A549 (cell line): ENCODE data around the gene PGBD5. TPM values are rescaled to one million over a fixed set of nuclear protein-coding genes. Genes with fewer than 3 reads are reported as not detected.

ENCODE experiments used
- ATAC-seq, 2 experiments: fragments of 200-7000 bp in 1 of 2; fragments of >200 bp in 1 of 2; cut with Nextera tagmentation in 1 of 2; cut with Tn5 transposase in 1 of 2; 3 replicates each; pipeline versions ENCODE4 v1.8.0 to v1.9.1; 2018 to 2020; ENCODE audit warnings: mild to moderate bottlenecking in 1 of 2, moderate library complexity in 1 of 2
- CTCF ChIA-PET: fragments of 300-600 bp; sonication (Branson Sonifier 250); formaldehyde crosslinking; extraction: SDS; loops from one replicate; lab custom pipeline; 2021; ENCODE audit warnings: antibody characterized with exemption, inconsistent platforms; lab: Yijun Ruan, JAX
- POLR2A ChIA-PET: fragments of 350-600 bp; formaldehyde crosslinking; extraction: SDS; loops from one replicate; lab custom pipeline; 2021; ENCODE audit warnings: antibody characterized with exemption, inconsistent platforms; lab: Yijun Ruan, JAX
- DNase-seq, 2 experiments: peaks; one replicate each; pipeline versions ENCODE4 v3.0.0 to v3.0.0-alpha.2; 2011 to 2016; ENCODE audit warnings: low read depth in 1 of 2, low spot score in 1 of 2
- FAIRE-seq: peaks from 2 replicates; lab custom pipeline; 2011; peaks lifted over from hg19 to GRCh38; lab: Jason Lieb, UNC
- H3K27ac ChIP-seq, 2 experiments: fragments of >200 bp; sonication (Bioruptor Twin); formaldehyde crosslinking; 3 replicates each; pipeline ENCODE4 v1.5.1; 2016 to 2017
- H3K4me1 ChIP-seq: fragments of >200 bp; sonication (Bioruptor Twin); formaldehyde crosslinking; 3 replicates; pipeline ENCODE4 v1.6.1; 2016
- H3K4me2 ChIP-seq: fragments of >200 bp; sonication (Bioruptor Twin); formaldehyde crosslinking; 3 replicates; pipeline ENCODE4 v1.6.1; 2016
- H3K4me3 ChIP-seq: fragments of >200 bp; sonication (Bioruptor Twin); formaldehyde crosslinking; 3 replicates; pipeline ENCODE4 v1.5.1; 2016
- H3K9me3 ChIP-seq: fragments of >200 bp; sonication (Bioruptor Twin); formaldehyde crosslinking; 3 replicates; pipeline ENCODE4 v1.6.1; 2016
- BCL3 ChIP-seq: fragments of >200 bp; sonication (Bioruptor Twin); formaldehyde crosslinking; IDR thresholded peaks from 3 replicates; pipeline ENCODE4 v1.6.1; 2016
- BHLHE40 ChIP-seq: IDR thresholded peaks from 2 replicates; pipeline ENCODE4 v1.6.1; 2012; ENCODE audit warnings: low read depth, low read length, inconsistent platforms
- CBX2 ChIP-seq: fragments of 200-600 bp; sonication (generic); IDR thresholded peaks from 2 replicates; pipeline ENCODE4 v1.6.1; 2016; ENCODE audit warnings: low read depth, mild to moderate bottlenecking, borderline replicate concordance
- CBX8 ChIP-seq: fragments of 200-600 bp; sonication (generic); IDR thresholded peaks from 2 replicates; pipeline ENCODE4 v1.6.1; 2016
- CEBPB ChIP-seq, 2 experiments: fragments of >200 bp in 1 of 2; sonication (Bioruptor Twin) in 1 of 2; formaldehyde crosslinking in 1 of 2; IDR thresholded peaks; 2 replicates each; pipeline ENCODE4 v1.6.1; 2012 to 2016
- CHD2 ChIP-seq: fragments of 150-350 bp; IDR thresholded peaks from 2 replicates; pipeline ENCODE4 v1.6.1; 2014; ENCODE audit warnings: low read length; ENCODE audit not compliant: partially characterized antibody
- CTCF ChIP-seq: fragments of >200 bp; sonication (Bioruptor Twin); formaldehyde crosslinking; IDR thresholded peaks from 3 replicates; pipeline ENCODE4 v1.5.1; 2016
- E2F6 ChIP-seq: IDR thresholded peaks from 2 replicates; pipeline ENCODE4 v1.6.1; 2012; ENCODE audit warnings: low read depth, borderline replicate concordance
- EHMT2 ChIP-seq: fragments of 200-600 bp; sonication (generic); IDR thresholded peaks from 2 replicates; pipeline ENCODE4 v1.6.1; 2016; ENCODE audit warnings: antibody characterized with exemption, low read depth, mild to moderate bottlenecking, moderate library complexity
- ELK1 ChIP-seq: fragments of 150-350 bp; IDR thresholded peaks from 2 replicates; pipeline ENCODE4 v1.6.1; 2014; ENCODE audit warnings: low read depth, mild to moderate bottlenecking, low read length
- EP300 ChIP-seq, 2 experiments: fragments of >200 bp; sonication (Bioruptor Twin); formaldehyde crosslinking; IDR thresholded peaks; 2 replicates in 1 of 2; 3 replicates in 1 of 2; pipeline ENCODE4 v1.6.1; 2016 to 2017
- ESRRA ChIP-seq: fragments of 150-350 bp; IDR thresholded peaks from 2 replicates; pipeline ENCODE4 v1.6.1; 2014; ENCODE audit warnings: mild to moderate bottlenecking, low read length, borderline replicate concordance
- GATA3 ChIP-seq: IDR thresholded peaks from 2 replicates; pipeline ENCODE4 v1.6.1; 2012; ENCODE audit warnings: borderline replicate concordance
- HEYL ChIP-seq: fragments of 250-450 bp; sonication (Bioruptor Pico); IDR thresholded peaks from 2 replicates; pipeline ENCODE4 v1.8.0; 2021; ENCODE audit warnings: mild to moderate bottlenecking, moderate library complexity
- HMGXB4 ChIP-seq: fragments of 250-450 bp; sonication (Bioruptor Pico); IDR thresholded peaks from 2 replicates; pipeline ENCODE4 v1.5.0; 2021; ENCODE audit warnings: mild to moderate bottlenecking, moderate library complexity, borderline replicate concordance
- HOXA7 ChIP-seq: fragments of 250-450 bp; sonication (Bioruptor Pico); IDR thresholded peaks from 2 replicates; pipeline ENCODE4 v1.5.0; 2020; ENCODE audit warnings: mild to moderate bottlenecking, moderate library complexity
- MAX ChIP-seq: IDR thresholded peaks from 2 replicates; pipeline ENCODE4 v1.6.1; 2012
- MAZ ChIP-seq: fragments of 150-350 bp; IDR thresholded peaks from 2 replicates; pipeline ENCODE4 v1.6.1; 2014; ENCODE audit warnings: antibody characterized with exemption, low read depth, low read length, borderline replicate concordance
- NFE2L2 ChIP-seq: fragments of 150-350 bp; conservative IDR thresholded peaks from 2 replicates; pipeline ENCODE4 v1.6.1; 2014; ENCODE audit warnings: low read length
- NPAS2 ChIP-seq: fragments of 250-450 bp; sonication (Bioruptor Pico); IDR thresholded peaks from 2 replicates; pipeline ENCODE4 v1.8.0; 2022; ENCODE audit warnings: mild to moderate bottlenecking, moderate library complexity, borderline replicate concordance
- NR3C1 ChIP-seq: fragments of >200 bp; sonication (Bioruptor Twin); formaldehyde crosslinking; IDR thresholded peaks from 3 replicates; pipeline ENCODE4 v1.6.1; 2017
- RARB ChIP-seq: fragments of 250-450 bp; sonication (Bioruptor Pico); IDR thresholded peaks from 2 replicates; pipeline ENCODE4 v1.8.0; 2021; ENCODE audit warnings: mild to moderate bottlenecking, moderate library complexity
- RFX5 ChIP-seq: fragments of 450-650 bp; IDR thresholded peaks from 2 replicates; pipeline ENCODE4 v1.7.1; 2014; ENCODE audit warnings: antibody characterized with exemption, mild to moderate bottlenecking, moderate library complexity
- SREBF2 ChIP-seq: fragments of 450-650 bp; IDR thresholded peaks from 2 replicates; pipeline ENCODE4 v1.6.1; 2014; ENCODE audit warnings: mild to moderate bottlenecking, moderate library complexity
- ZC3H11A ChIP-seq: fragments of 450-650 bp; IDR thresholded peaks from 2 replicates; pipeline ENCODE4 v1.6.1; 2014; ENCODE audit warnings: antibody characterized with exemption, mild to moderate bottlenecking
- ZFP36 ChIP-seq: fragments of 450-650 bp; IDR thresholded peaks from 2 replicates; pipeline ENCODE4 v1.6.1; 2014; ENCODE audit warnings: borderline replicate concordance; ENCODE audit not compliant: partially characterized antibody
- ZSCAN20 ChIP-seq: fragments of 250-450 bp; sonication (Bioruptor Pico); IDR thresholded peaks from 2 replicates; pipeline ENCODE4 v1.8.0; 2022; ENCODE audit warnings: mild to moderate bottlenecking, moderate library complexity
- WGBS: methylation state at CpG from one replicate; pipeline ENCODE4 v1.1.6; 2017; ENCODE audit errors: missing lambda C conversion rate; 5-methylcytosine and 5-hydroxymethylcytosine counted together
- polyA plus RNA-seq, 4 experiments: library from polyadenylated mRNA; depleted of rRNA in 3 of 4; stranded (reverse); fragments of >200 nt; fragmentation: RNase III in 1 of 4; extraction: RNeasy Plus Mini Kit Qiagen cat#74134 plus additional on column Dnase treatment in 1 of 4; gene quantifications; 2 replicates in 3 of 4; 3 replicates in 1 of 4; pipeline ENCODE4 v1.2.3, GENCODE V29; 2011 to 2017

Gene PGBD5
- polyA plus RNA-seq, 2 of the 4 experiments (the other 2 are of a cell fraction) = 0.04 to 0.66 TPM

- Histone ChIP-seq H3K9me3 (no peaks in the 10 kb centered on the region), H3K4me2 (no peak overlapping the region), H3K4me3 (no peak overlapping the region), H3K27ac (no peak overlapping the region), H3K4me1 (peaks cover 20% of the 10 kb centered on the region)
- TF ChIP-seq MAX = no peak
- TF ChIP-seq EHMT2 = no peak
- TF ChIP-seq BHLHE40 = no peak
- no peak for TF ChIP-seq E2F6
- TF ChIP-seq RFX5 = no peak
- no peak for TF ChIP-seq NFE2L2
- no peak for TF ChIP-seq NPAS2 (CRISPR knock-in tag)
- TF ChIP-seq ZFP36 = no peak
- no peak for TF ChIP-seq CBX8
- TF ChIP-seq ESRRA = no peak
- TF ChIP-seq HEYL = no peak
- DNase-seq (no peak), ATAC-seq (no peak), FAIRE-seq (no peak)
- POLR2A ChIA-PET = no interaction called here
- CTCF ChIA-PET = interaction anchor here (1.2 kb wide), 1 partner anchor 19 kb away, joined by 4 read pairs; no protein-coding TSS in a partner anchor
- WGBS = 71% methylated on average over 7 of the region's 7 CpGs
Observed at GRCh38 chr1:230330157-230330556, 96.0 kb downstream of the PGBD5 start.

GRCh38 chr1:230328342-230329015 lies 97.7 kb downstream of the PGBD5 start:
- peak; percentile 32 for FAIRE-seq
- H3K4me1 ChIP-seq = peaks cover 20% of the 10 kb centered on the region
- H3K4me2 ChIP-seq = peak overlapping the region; percentile 57
- H3K27ac ChIP-seq = peak overlapping the region in 1 of 2 experiments; percentile 72; a peak in 3 of 6 replicates
- no peak for TF ChIP-seq CHD2
- no peak for TF ChIP-seq HOXA7 (CRISPR knock-in tag)
- TF ChIP-seq CTCF = no peak
- no peak for TF ChIP-seq ZC3H11A
- no peak for TF ChIP-seq EP300 (IDR thresholded peaks at IDR 0.05)
- TF ChIP-seq RARB (CRISPR knock-in tag) = no peak
- no peak for TF ChIP-seq ZSCAN20
- TF ChIP-seq CEBPB (IDR thresholded peaks at IDR 0.05) = no peak
- no peak for TF ChIP-seq NR3C1
- no peak for TF ChIP-seq NPAS2 (CRISPR knock-in tag)
- TF ChIP-seq CBX2 = no peak
- no peak for TF ChIP-seq BCL3
- no peak for TF ChIP-seq SREBF2
- TF ChIP-seq ELK1 = no peak
- no peak for TF ChIP-seq ZFP36
- no peak for TF ChIP-seq MAZ
- no peak for TF ChIP-seq HMGXB4 (CRISPR knock-in tag)
- no peak for TF ChIP-seq GATA3
- TF ChIP-seq BHLHE40 = no peak
- no peaks in the 10 kb centered on the region for H3K9me3 ChIP-seq
- peak in 1 of 2 experiments; percentile 14 for DNase-seq
- 41% methylated on average over 7 of the region's 7 CpGs for WGBS
- CTCF ChIA-PET = interaction anchor here (1.0 kb wide), 1 partner anchor 13 kb away, joined by 3 read pairs; no protein-coding TSS in a partner anchor
- H3K4me3 ChIP-seq = no peak overlapping the region
- ATAC-seq = peak; percentile 52 to 55
- POLR2A ChIA-PET = no interaction called here
